Smooth muscle cell of trachea (primary cell): Measurements from ENCODE around the gene SIRPA. TPM values are rescaled to one million over a fixed set of nuclear protein-coding genes. Genes with fewer than 3 reads are reported as not detected.

ENCODE experiments used
- total RNA-seq: library from RNA; depleted of rRNA; stranded (reverse); fragments of >200 nt; gene quantifications from 2 replicates; pipeline ENCODE4 v1.2.1, GENCODE V29; 2014

The SIRPA gene
- 25.7 and 26.5 TPM in 2 replicates for total RNA-seq

GRCh38 chr20:1894951-1895673, at the start of gene SIRPA:
SIRPA (plus strand) TSS chr20:1895407; CDS start chr20:1895448, 41 bp downstream.

Other genes starting within 250 kb of the SIRPA start
- gene SIRPG, start 237.6 kb upstream of the SIRPA start, total RNA-seq = not detected in 2 replicates
- gene PDYN, start 98.7 kb downstream of the SIRPA start, total RNA-seq = not detected in 2 replicates
- gene STK35, start 206.4 kb downstream of the SIRPA start, total RNA-seq = 21.3 and 21.4 TPM in 2 replicates